ENCODE results near the gene ITGA6.

DNA sequence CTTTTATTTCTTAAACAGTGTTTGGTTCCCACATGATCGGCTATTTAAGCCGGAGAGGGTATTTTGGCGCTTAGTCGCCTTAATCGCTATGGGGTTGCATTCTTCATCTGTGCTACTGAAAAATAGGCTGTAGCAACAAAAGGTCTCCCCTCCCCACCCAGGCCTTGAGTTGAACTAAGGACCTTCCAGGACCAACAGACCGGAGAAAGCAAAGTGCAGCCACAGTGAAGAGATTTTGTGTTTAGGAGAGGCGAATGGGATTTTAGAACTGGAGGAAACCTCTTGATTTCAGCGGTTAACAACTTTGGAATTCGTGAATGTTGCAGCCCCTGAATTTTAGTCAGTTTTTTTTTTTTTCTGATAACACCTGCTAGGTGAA lies 1.4 kb downstream of the ITGA6 start:
- TF ChIP-seq, protein P1, sequence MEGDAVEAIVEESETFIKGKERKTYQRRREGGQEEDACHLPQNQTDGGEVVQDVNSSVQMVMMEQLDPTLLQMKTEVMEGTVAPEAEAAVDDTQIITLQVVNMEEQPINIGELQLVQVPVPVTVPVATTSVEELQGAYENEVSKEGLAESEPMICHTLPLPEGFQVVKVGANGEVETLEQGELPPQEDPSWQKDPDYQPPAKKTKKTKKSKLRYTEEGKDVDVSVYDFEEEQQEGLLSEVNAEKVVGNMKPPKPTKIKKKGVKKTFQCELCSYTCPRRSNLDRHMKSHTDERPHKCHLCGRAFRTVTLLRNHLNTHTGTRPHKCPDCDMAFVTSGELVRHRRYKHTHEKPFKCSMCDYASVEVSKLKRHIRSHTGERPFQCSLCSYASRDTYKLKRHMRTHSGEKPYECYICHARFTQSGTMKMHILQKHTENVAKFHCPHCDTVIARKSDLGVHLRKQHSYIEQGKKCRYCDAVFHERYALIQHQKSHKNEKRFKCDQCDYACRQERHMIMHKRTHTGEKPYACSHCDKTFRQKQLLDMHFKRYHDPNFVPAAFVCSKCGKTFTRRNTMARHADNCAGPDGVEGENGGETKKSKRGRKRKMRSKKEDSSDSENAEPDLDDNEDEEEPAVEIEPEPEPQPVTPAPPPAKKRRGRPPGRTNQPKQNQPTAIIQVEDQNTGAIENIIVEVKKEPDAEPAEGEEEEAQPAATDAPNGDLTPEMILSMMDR (IDR thresholded peaks at IDR 0.05): no peak
- TF ChIP-seq ZFX (IDR thresholded peaks at IDR 0.05; ENCODE audit: borderline replicate concordance): no peak

All from 22Rv1 (cell line).